ENCODE data around the gene TYRP1. TPM values are rescaled to one million over a fixed set of nuclear protein-coding genes. Genes with fewer than 3 reads are reported as not detected.

TYRP1 gene
- total RNA-seq, 1 experiment from 2014 or later, result not detected

GRCh38 chr9:12694013-12694412 is 828 bp downstream of the TYRP1 start:
- in situ Hi-C loops (cut with HindIII; ENCODE audit: low sequenced_read_pairs), result no loop called here
- DNase-seq (ENCODE audit: low spot score), result no peak

- in situ Hi-C loops (cut with HindIII; ENCODE audit: low sequenced_read_pairs), result no loop called here
- no peak for DNase-seq (ENCODE audit: low spot score)
These were observed 2.3 kb downstream of the TYRP1 start for GRCh38 chr9:12695474-12695873.

GRCh38 chr9:12696931-12697622 is 3.9 kb downstream of the TYRP1 start:
- in situ Hi-C loops (cut with HindIII; ENCODE audit: low sequenced_read_pairs), result no loop called here
- no peak for DNase-seq (ENCODE audit: low spot score)

- DNase-seq (ENCODE audit: low spot score), result no peak
- in situ Hi-C loops (cut with HindIII; ENCODE audit: low sequenced_read_pairs), result no loop called here
These were observed 4.5 kb downstream of the TYRP1 start for GRCh38 chr9:12697719-12698118.

- DNase-seq (ENCODE audit: low spot score), result no peak
- in situ Hi-C loops (cut with HindIII; ENCODE audit: low sequenced_read_pairs), result no loop called here
These were observed 5.1 kb downstream of the TYRP1 start for GRCh38 chr9:12698266-12698665.

- in situ Hi-C loops (cut with HindIII; ENCODE audit: low sequenced_read_pairs), result no loop called here
- DNase-seq (ENCODE audit: low spot score), result no peak
These were observed 5.8 kb downstream of the TYRP1 start for GRCh38 chr9:12698986-12699385.

- DNase-seq (ENCODE audit: low spot score), result no peak
- in situ Hi-C loops (cut with HindIII; ENCODE audit: low sequenced_read_pairs), result no loop called here
These were observed 6.3 kb downstream of the TYRP1 start for GRCh38 chr9:12699529-12699928.

GRCh38 chr9:12701126-12701525 is 7.9 kb downstream of the TYRP1 start:
- in situ Hi-C loops (cut with HindIII; ENCODE audit: low sequenced_read_pairs), result no loop called here
- no peak for DNase-seq (ENCODE audit: low spot score)

- in situ Hi-C loops (cut with HindIII; ENCODE audit: low sequenced_read_pairs), result no loop called here
- DNase-seq (ENCODE audit: low spot score), result peak; percentile 30
These were observed 9.1 kb downstream of the TYRP1 start for GRCh38 chr9:12702160-12702758.

GRCh38 chr9:12703996-12704395 is 10.8 kb downstream of the TYRP1 start:
- in situ Hi-C loops (cut with HindIII; ENCODE audit: low sequenced_read_pairs), result no loop called here

GRCh38 chr9:12705738-12706391 is 12.7 kb downstream of the TYRP1 start:
- in situ Hi-C loops (cut with HindIII; ENCODE audit: low sequenced_read_pairs), result no loop called here
- DNase-seq (ENCODE audit: low spot score), result no peak

More at GRCh38 chr9:12703996-12704395, 10.8 kb downstream of the TYRP1 start:
- no peak for DNase-seq (ENCODE audit: low spot score)

GRCh38 chr9:12708562-12709298 is 15.5 kb downstream of the TYRP1 start:
- no peak for DNase-seq (ENCODE audit: low spot score)
- in situ Hi-C loops (cut with HindIII; ENCODE audit: low sequenced_read_pairs), result no loop called here

- in situ Hi-C loops (cut with HindIII; ENCODE audit: low sequenced_read_pairs), result no loop called here
- DNase-seq (ENCODE audit: low spot score), result no peak
These were observed 19.3 kb downstream of the TYRP1 start for GRCh38 chr9:12712532-12712931.

- in situ Hi-C loops (cut with HindIII; ENCODE audit: low sequenced_read_pairs), result no loop called here
These were observed 22.1 kb downstream of the TYRP1 start for GRCh38 chr9:12715268-12715667.

GRCh38 chr9:12716823-12717600 is 23.8 kb downstream of the TYRP1 start:
- in situ Hi-C loops (cut with HindIII; ENCODE audit: low sequenced_read_pairs), result no loop called here
- peak; percentile 62 for DNase-seq (ENCODE audit: low spot score)

More at GRCh38 chr9:12715268-12715667, 22.1 kb downstream of the TYRP1 start:
- DNase-seq (ENCODE audit: low spot score), result no peak

GRCh38 chr9:12717907-12718306 is 24.7 kb downstream of the TYRP1 start:
- in situ Hi-C loops (cut with HindIII; ENCODE audit: low sequenced_read_pairs), result no loop called here
- no peak for DNase-seq (ENCODE audit: low spot score)

GRCh38 chr9:12718482-12719026 is 25.4 kb downstream of the TYRP1 start:
- in situ Hi-C loops (cut with HindIII; ENCODE audit: low sequenced_read_pairs), result no loop called here

GRCh38 chr9:12719431-12719830 is 26.2 kb downstream of the TYRP1 start:
- in situ Hi-C loops (cut with HindIII; ENCODE audit: low sequenced_read_pairs), result no loop called here
- peak; percentile 69 for DNase-seq (ENCODE audit: low spot score)

More at GRCh38 chr9:12718482-12719026, 25.4 kb downstream of the TYRP1 start:
- DNase-seq (ENCODE audit: low spot score), result peak; percentile 84

- no peak for DNase-seq (ENCODE audit: low spot score)
- in situ Hi-C loops (cut with HindIII; ENCODE audit: low sequenced_read_pairs), result no loop called here
These were observed 27.4 kb downstream of the TYRP1 start for GRCh38 chr9:12720551-12720950.

Measured in G401 (cell line).